Measurements from ENCODE around the gene LY6G6D.
A peak's percentile ranks its signal among the peaks of the same experiment; 100 is the strongest.

Gene LY6G6D

DNA sequence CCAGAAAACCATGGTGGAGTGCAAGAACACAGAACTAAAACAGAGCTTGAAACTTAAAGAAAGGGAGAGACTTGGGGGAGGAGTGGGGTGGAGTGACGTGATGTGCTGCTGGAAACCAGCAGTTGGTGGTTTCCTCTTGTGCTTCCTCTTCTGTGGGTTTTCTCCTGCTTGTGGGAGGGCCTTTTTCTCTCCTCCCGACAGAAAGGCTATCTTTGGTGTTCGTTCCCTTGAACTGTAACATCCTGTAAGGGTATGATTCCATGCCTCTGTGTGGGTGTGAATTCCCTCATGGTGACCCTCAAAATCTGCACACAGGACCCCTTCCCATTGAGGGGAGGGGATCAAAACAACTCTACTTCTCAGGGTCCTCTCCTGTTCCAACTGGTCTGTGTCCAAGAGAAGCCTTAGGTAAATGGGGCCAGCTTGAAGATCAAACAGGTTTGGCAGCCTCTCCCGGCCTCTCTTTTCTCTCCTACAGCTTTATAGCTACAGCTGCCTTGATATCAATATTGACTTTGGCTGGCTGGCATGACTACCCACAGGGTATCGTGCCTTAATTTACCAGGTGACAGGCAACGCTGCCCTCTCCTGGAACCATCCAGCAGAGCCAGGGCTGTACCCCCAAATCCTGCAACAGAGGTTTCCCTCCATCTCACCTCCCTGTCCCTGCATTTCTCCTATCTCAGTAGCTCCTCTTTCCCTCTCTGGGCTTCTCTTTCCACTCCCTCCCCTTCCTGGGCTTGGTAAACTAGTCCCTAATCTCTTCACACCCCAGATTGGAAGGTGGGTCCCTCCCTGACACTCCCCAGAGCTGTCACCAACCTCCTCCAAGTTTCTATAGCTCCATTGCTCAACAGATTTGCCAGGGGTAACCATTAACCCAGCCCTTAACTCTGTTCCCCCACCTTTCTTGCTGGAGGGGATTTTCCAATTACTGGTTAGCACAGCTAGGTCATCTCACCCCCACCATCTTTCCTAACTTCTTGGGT lies 23.1 kb downstream of the LY6G6D start (continued):
- no peak for TF ChIP-seq PPARA (CRISPR knock-in tag; IDR thresholded peaks at IDR 0.05; ENCODE audit: borderline replicate concordance)
- no peak for TF ChIP-seq ZC3H10 (CRISPR knock-in tag; IDR thresholded peaks at IDR 0.05)
- TF ChIP-seq ZFP3 (CRISPR knock-in tag; IDR thresholded peaks at IDR 0.05): no peak
- no peak for TF ChIP-seq TCF4 (CRISPR knock-in tag; IDR thresholded peaks at IDR 0.05; ENCODE audit: borderline replicate concordance)
- TF ChIP-seq, protein P1, sequence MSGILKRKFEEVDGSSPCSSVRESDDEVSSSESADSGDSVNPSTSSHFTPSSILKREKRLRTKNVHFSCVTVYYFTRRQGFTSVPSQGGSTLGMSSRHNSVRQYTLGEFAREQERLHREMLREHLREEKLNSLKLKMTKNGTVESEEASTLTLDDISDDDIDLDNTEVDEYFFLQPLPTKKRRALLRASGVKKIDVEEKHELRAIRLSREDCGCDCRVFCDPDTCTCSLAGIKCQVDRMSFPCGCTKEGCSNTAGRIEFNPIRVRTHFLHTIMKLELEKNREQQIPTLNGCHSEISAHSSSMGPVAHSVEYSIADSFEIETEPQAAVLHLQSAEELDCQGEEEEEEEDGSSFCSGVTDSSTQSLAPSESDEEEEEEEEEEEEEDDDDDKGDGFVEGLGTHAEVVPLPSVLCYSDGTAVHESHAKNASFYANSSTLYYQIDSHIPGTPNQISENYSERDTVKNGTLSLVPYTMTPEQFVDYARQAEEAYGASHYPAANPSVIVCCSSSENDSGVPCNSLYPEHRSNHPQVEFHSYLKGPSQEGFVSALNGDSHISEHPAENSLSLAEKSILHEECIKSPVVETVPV (CRISPR knock-in tag; IDR thresholded peaks at IDR 0.05): no peak
- no peak for TF ChIP-seq CREB5 (CRISPR knock-in tag; IDR thresholded peaks at IDR 0.05; ENCODE audit: low read depth)
- no peak for TF ChIP-seq GLIS3 (CRISPR knock-in tag; IDR thresholded peaks at IDR 0.05)
- no peak for TF ChIP-seq OSR1 (CRISPR knock-in tag; IDR thresholded peaks at IDR 0.05)
- no peak for TF ChIP-seq SNAI2 (CRISPR knock-in tag; IDR thresholded peaks at IDR 0.05)

- ATAC-seq: peak; percentile 90
Observed at GRCh38 chr6:31739639-31740396, 24.7 kb downstream of the LY6G6D start, which contains the start of gene MSH5. MSH5 (plus strand) TSS chr6:31740005; CDS start chr6:31740467, 462 bp downstream.

More at GRCh38 chr6:31739639-31740396, 24.7 kb downstream of the LY6G6D start, which contains the start of gene MSH5:
- no peak for TF ChIP-seq ZNF8 (CRISPR knock-in tag; IDR thresholded peaks at IDR 0.05)
- TF ChIP-seq ESRRG (CRISPR knock-in tag; IDR thresholded peaks at IDR 0.05): no peak
- TF ChIP-seq BACH2 (CRISPR knock-in tag; IDR thresholded peaks at IDR 0.05; ENCODE audit: borderline replicate concordance): no peak
- no peak for TF ChIP-seq ARNTL (CRISPR knock-in tag; IDR thresholded peaks at IDR 0.05; ENCODE audit: borderline replicate concordance, low read depth)
- no peak for TF ChIP-seq SNAI2 (CRISPR knock-in tag; IDR thresholded peaks at IDR 0.05)
- TF ChIP-seq CSDC2 (CRISPR knock-in tag; IDR thresholded peaks at IDR 0.05): no peak
- TF ChIP-seq, protein P2, sequence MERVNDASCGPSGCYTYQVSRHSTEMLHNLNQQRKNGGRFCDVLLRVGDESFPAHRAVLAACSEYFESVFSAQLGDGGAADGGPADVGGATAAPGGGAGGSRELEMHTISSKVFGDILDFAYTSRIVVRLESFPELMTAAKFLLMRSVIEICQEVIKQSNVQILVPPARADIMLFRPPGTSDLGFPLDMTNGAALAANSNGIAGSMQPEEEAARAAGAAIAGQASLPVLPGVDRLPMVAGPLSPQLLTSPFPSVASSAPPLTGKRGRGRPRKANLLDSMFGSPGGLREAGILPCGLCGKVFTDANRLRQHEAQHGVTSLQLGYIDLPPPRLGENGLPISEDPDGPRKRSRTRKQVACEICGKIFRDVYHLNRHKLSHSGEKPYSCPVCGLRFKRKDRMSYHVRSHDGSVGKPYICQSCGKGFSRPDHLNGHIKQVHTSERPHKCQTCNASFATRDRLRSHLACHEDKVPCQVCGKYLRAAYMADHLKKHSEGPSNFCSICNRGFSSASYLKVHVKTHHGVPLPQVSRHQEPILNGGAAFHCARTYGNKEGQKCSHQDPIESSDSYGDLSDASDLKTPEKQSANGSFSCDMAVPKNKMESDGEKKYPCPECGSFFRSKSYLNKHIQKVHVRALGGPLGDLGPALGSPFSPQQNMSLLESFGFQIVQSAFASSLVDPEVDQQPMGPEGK (CRISPR knock-in tag; IDR thresholded peaks at IDR 0.05; ENCODE audit: borderline replicate concordance): no peak
- no peak for TF ChIP-seq ZC3H10 (CRISPR knock-in tag; IDR thresholded peaks at IDR 0.05)
- no peak for TF ChIP-seq OSR1 (CRISPR knock-in tag; IDR thresholded peaks at IDR 0.05)
- no peak for TF ChIP-seq ZFP3 (CRISPR knock-in tag; IDR thresholded peaks at IDR 0.05)
- no peak for TF ChIP-seq CREB5 (CRISPR knock-in tag; IDR thresholded peaks at IDR 0.05; ENCODE audit: low read depth)
- no peak for TF ChIP-seq ZNF565 (CRISPR knock-in tag; conservative IDR thresholded peaks at IDR 0.05; ENCODE audit: low read depth)
- no peak for TF ChIP-seq TOX (CRISPR knock-in tag; IDR thresholded peaks at IDR 0.05; ENCODE audit: borderline replicate concordance)
- TF ChIP-seq RARB (CRISPR knock-in tag; IDR thresholded peaks at IDR 0.05): no peak
- TF ChIP-seq TCF4 (CRISPR knock-in tag; IDR thresholded peaks at IDR 0.05; ENCODE audit: borderline replicate concordance): no peak
- no peak for TF ChIP-seq ZFP30 (CRISPR knock-in tag; IDR thresholded peaks at IDR 0.05)
- no peak for TF ChIP-seq ISL1 (CRISPR knock-in tag; IDR thresholded peaks at IDR 0.05)
- TF ChIP-seq, protein P3, sequence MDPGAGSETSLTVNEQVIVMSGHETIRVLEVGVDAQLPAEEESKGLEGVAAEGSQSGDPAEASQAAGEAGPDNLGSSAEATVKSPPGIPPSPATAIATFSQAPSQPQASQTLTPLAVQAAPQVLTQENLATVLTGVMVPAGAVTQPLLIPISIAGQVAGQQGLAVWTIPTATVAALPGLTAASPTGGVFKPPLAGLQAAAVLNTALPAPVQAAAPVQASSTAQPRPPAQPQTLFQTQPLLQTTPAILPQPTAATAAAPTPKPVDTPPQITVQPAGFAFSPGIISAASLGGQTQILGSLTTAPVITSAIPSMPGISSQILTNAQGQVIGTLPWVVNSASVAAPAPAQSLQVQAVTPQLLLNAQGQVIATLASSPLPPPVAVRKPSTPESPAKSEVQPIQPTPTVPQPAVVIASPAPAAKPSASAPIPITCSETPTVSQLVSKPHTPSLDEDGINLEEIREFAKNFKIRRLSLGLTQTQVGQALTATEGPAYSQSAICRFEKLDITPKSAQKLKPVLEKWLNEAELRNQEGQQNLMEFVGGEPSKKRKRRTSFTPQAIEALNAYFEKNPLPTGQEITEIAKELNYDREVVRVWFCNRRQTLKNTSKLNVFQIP (CRISPR knock-in tag; IDR thresholded peaks at IDR 0.05; ENCODE audit: borderline replicate concordance, low read depth): no peak
